Measurements from ENCODE around the gene ATP8B2. TPM values are rescaled to one million over a fixed set of nuclear protein-coding genes. Genes with fewer than 3 reads are reported as not detected.

The ATP8B2 gene
- total RNA-seq, 2 experiments from 2014 or later = 135 to 138 TPM

- peak overlapping the region; percentile 93 for H3K4me3 Mint-ChIP-seq
These were observed 1.5 kb downstream of the ATP8B2 start for GRCh38 chr1:154326546-154327465.

GRCh38 chr1:154327466-154328317 lies 2.4 kb downstream of the ATP8B2 start:
- Mint-ChIP-seq H3K36me3 (ENCODE audit: low read depth) (peaks cover 36% of the 10 kb centered on the region), H3K9me3 (no peaks in the 10 kb centered on the region), H3K4me1 (peaks cover 66% of the 10 kb centered on the region), H3K4me3 (peak overlapping the region; percentile 93), H3K27ac (peak overlapping the region; percentile 81), H3K27me3 (peaks cover 6% of the 10 kb centered on the region)
- peak; percentile 54 for DNase-seq
- ChIA-PET CTCF (interaction anchor here (0.5 to 5.5 kb wide), 13 partner anchors 7 to 760 kb away, joined by 3 to 71 read pairs (median 4); no protein-coding TSS in a partner anchor), POLR2A (no interaction called here)

More at GRCh38 chr1:154326546-154327465, 1.5 kb downstream of the ATP8B2 start:
- CTCF ChIA-PET = interaction anchor here (0.7 to 5.5 kb wide), 11 partner anchors 8 to 759 kb away, joined by 3 to 71 read pairs (median 3); a partner anchor contains a TSS
- Mint-ChIP-seq H3K27ac (peak overlapping the region; percentile 88), H3K27me3 (peaks cover 12% of the 10 kb centered on the region), H3K4me1 (peaks cover 59% of the 10 kb centered on the region), H3K36me3 (ENCODE audit: low read depth) (peaks cover 28% of the 10 kb centered on the region), H3K9me3 (no peaks in the 10 kb centered on the region)
- no peak for DNase-seq
- POLR2A ChIA-PET = interaction anchor here (0.9 kb wide), 1 partner anchor 8 kb away, joined by 3 read pairs; no protein-coding TSS in a partner anchor

- ChIA-PET CTCF (interaction anchor here (0.5 to 1.8 kb wide), 10 partner anchors 9 to 151 kb away, joined by 3 to 6 read pairs (median 3); no protein-coding TSS in a partner anchor), POLR2A (no interaction called here)
- Mint-ChIP-seq H3K4me1 (peaks cover 71% of the 10 kb centered on the region), H3K36me3 (ENCODE audit: low read depth) (peaks cover 43% of the 10 kb centered on the region), H3K9me3 (no peaks in the 10 kb centered on the region), H3K27ac (peak overlapping the region; percentile 81), H3K4me3 (peak overlapping the region; percentile 93), H3K27me3 (peaks cover 3% of the 10 kb centered on the region)
- DNase-seq = peak; percentile 88
These were observed 3.2 kb downstream of the ATP8B2 start for GRCh38 chr1:154328318-154329151.

GRCh38 chr1:154329152-154329521 lies 3.8 kb downstream of the ATP8B2 start:
- ChIA-PET POLR2A (interaction anchor here (0.8 kb wide), 1 partner anchor 109 kb away, joined by 4 read pairs; the partner anchor contains the start of gene UBAP2L), CTCF (interaction anchor here (0.5 to 1.8 kb wide), 6 partner anchors 54 to 909 kb away, joined by 3 to 6 read pairs (median 3); no protein-coding TSS in a partner anchor)
- Mint-ChIP-seq H3K4me1 (peaks cover 74% of the 10 kb centered on the region), H3K27me3 (no peaks in the 10 kb centered on the region), H3K9me3 (no peaks in the 10 kb centered on the region), H3K27ac (peak overlapping the region; percentile 57), H3K4me3 (peak overlapping the region; percentile 73), H3K36me3 (ENCODE audit: low read depth) (peaks cover 49% of the 10 kb centered on the region)
- no peak for DNase-seq

- ChIA-PET POLR2A (interaction anchor here (0.8 kb wide), 1 partner anchor 109 kb away, joined by 4 read pairs; the partner anchor contains the start of gene UBAP2L), CTCF (interaction anchor here (0.5 to 2.0 kb wide), 9 partner anchors 15 to 908 kb away, joined by 3 to 6 read pairs (median 3); no protein-coding TSS in a partner anchor)
- Mint-ChIP-seq H3K36me3 (ENCODE audit: low read depth) (peaks cover 54% of the 10 kb centered on the region), H3K27me3 (no peaks in the 10 kb centered on the region), H3K27ac (peak overlapping the region; percentile 83), H3K4me1 (peaks cover 74% of the 10 kb centered on the region), H3K4me3 (peak overlapping the region; percentile 73), H3K9me3 (no peaks in the 10 kb centered on the region)
- peak; percentile 32 for DNase-seq
These were observed 4.3 kb downstream of the ATP8B2 start for GRCh38 chr1:154329551-154330131.

DNA sequence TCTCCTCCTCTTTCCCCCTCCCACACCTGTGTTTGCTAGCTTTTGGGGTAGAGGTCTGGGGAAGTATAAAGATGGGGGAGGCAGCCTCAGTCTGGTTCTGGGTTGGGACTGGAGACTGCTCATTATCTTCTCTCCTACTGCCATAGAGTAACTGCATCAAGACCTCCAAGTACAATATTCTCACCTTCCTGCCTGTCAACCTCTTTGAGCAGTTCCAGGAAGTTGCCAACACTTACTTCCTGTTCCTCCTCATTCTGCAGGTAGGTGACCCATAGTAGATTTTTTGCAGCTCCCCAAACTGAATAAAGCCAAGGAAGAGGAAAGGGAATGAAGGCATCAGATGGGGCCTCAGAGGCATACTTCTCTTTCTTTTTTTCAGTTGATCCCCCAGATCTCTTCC lies 5.3 kb downstream of the ATP8B2 start:
- Mint-ChIP-seq H3K36me3 (ENCODE audit: low read depth) (peaks cover 65% of the 10 kb centered on the region), H3K27me3 (no peaks in the 10 kb centered on the region), H3K4me3 (peak overlapping the region; percentile 73), H3K4me1 (peaks cover 83% of the 10 kb centered on the region), H3K9me3 (no peaks in the 10 kb centered on the region), H3K27ac (peak overlapping the region; percentile 83)
- ChIA-PET CTCF (interaction anchor here (0.6 to 2.0 kb wide), 3 partner anchors 8 to 22 kb away, joined by 3 to 4 read pairs (median 3); no protein-coding TSS in a partner anchor), POLR2A (no interaction called here)
- no peak for DNase-seq

DNA sequence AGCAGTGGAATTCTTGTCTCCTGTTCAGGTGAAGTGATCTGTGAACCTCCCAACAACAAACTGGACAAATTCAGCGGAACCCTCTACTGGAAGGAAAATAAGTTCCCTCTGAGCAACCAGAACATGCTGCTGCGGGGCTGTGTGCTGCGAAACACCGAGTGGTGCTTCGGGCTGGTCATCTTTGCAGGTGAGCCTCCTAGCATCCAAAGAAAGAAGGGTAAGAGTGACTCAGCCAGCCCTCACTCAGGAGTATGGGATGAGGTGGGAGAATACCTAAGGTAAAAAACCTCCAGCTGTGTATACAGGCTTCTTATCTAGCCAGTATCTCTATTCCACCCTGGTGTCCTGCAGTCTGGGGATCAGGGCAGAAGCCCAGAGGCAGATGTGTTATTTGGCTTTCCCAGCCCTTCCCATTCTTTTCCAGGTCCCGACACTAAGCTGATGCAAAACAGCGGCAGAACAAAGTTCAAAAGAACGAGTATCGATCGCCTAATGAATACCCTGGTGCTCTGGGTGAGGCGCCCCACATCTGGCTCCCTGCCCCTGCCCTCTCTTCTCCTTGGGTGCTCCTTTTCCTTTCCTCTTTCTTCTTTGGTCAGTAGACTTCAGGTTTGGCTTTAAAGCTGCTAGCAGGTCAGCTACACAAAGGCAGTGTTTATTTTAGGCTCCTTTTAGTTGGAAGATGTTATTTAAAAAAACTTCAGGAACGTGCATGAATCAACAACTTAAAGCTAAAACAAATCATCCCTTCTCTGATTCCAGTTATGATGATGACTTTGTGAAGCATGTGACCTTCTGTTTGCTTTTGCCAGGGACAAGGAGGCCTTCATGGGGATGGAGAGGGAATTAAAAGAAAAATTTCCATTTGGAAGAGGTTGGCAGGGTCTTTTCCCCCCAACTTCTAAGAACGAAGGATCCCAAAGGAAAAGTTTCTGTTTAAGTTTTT lies 9.0 kb downstream of the ATP8B2 start:
- ChIA-PET CTCF (interaction anchor here (0.6 to 5.2 kb wide), 35 partner anchors 10 to 802 kb away, joined by 3 to 71 read pairs (median 4); partner anchors contain the start of genes AQP10, ATP8B2 and TPM3), POLR2A (interaction anchor here (0.7 to 1.1 kb wide), 2 partner anchors 8 to 69 kb away, joined by 3 read pairs; no protein-coding TSS in a partner anchor)
- no peak overlapping the region for H3K4me3 Mint-ChIP-seq
- DNase-seq = no peak
- peak overlapping the region; percentile 86 for H3K27ac Mint-ChIP-seq
- peaks cover 90% of the 10 kb centered on the region for H3K36me3 Mint-ChIP-seq (ENCODE audit: low read depth)
- H3K9me3 Mint-ChIP-seq = no peaks in the 10 kb centered on the region
- peaks cover 87% of the 10 kb centered on the region for H3K4me1 Mint-ChIP-seq
- no peaks in the 10 kb centered on the region for H3K27me3 Mint-ChIP-seq

GRCh38 chr1:154335025-154335714 lies 9.8 kb downstream of the ATP8B2 start:
- peak; percentile 95 for DNase-seq
- Mint-ChIP-seq H3K27me3 (no peaks in the 10 kb centered on the region), H3K4me3 (peak overlapping the region; percentile 44), H3K27ac (peak overlapping the region; percentile 86), H3K4me1 (peaks cover 86% of the 10 kb centered on the region), H3K36me3 (ENCODE audit: low read depth) (peaks cover 90% of the 10 kb centered on the region), H3K9me3 (no peaks in the 10 kb centered on the region)
- CTCF ChIA-PET = interaction anchor here (0.5 to 5.2 kb wide), 39 partner anchors 9 to 802 kb away, joined by 3 to 71 read pairs (median 3); partner anchors contain the start of genes AQP10, ATP8B2 and TPM3
- POLR2A ChIA-PET = interaction anchor here (0.7 to 1.1 kb wide), 2 partner anchors 9 to 69 kb away, joined by 3 read pairs; no protein-coding TSS in a partner anchor

DNA sequence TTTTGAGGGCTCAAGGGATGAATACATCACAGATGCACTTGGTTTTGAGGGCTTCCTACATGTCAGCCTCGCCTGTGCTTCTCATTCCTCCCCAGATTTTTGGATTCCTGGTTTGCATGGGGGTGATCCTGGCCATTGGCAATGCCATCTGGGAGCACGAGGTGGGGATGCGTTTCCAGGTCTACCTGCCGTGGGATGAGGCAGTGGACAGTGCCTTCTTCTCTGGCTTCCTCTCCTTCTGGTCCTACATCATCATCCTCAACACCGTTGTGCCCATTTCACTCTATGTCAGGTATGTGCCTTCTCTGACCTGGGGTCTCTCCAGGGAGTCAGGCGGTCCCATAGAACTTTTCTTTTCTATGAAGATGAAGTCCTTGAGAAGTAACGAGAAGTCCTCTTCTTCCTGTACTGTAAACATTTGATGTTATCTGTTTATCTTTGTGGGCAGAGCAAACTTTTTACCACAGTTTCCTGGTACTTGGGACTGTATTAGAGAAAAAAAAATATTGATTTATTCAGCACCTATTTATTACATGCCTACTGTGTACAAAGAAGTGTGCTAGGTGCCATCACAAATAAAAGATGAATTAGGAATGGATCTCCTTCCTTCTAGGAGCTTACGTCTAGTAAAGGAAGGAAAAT lies 12.0 kb downstream of the ATP8B2 start:
- Mint-ChIP-seq H3K27ac (peak overlapping the region; percentile 85), H3K27me3 (no peaks in the 10 kb centered on the region), H3K4me1 (peaks cover 86% of the 10 kb centered on the region), H3K36me3 (ENCODE audit: low read depth) (peaks cover 89% of the 10 kb centered on the region), H3K9me3 (no peaks in the 10 kb centered on the region), H3K4me3 (peak overlapping the region; percentile 68)
- ChIA-PET POLR2A (no interaction called here), CTCF (interaction anchor here (0.6 to 5.2 kb wide), 6 partner anchors 9 to 1401 kb away, joined by 3 to 71 read pairs (median 4); partner anchors contain the start of gene ATP8B2)
- no peak for DNase-seq

All from activated CD4-positive, alpha-beta T cell treated with anti-CD3 and anti-CD28 coated beads, Interleukin-2, amount 10 ng/mL, durations not matched to agents 7 days and 5 days (primary cell).